HUDEP-2 (cell line): Measurements from ENCODE around the gene MRGPRX3.

ENCODE experiments used
- DNase-seq, 76 experiments: peaks; one replicate each; lab custom pipeline; 2025; ENCODE audit not compliant: unreplicated experiment in 76 of 76; lab: John Stamatoyannopoulos, UW

The MRGPRX3 gene

GRCh38 chr11:18151581-18151980 is 19.2 kb downstream of the MRGPRX3 start:
- DNase-seq: no peak

GRCh38 chr11:18168372-18168771 is 36.0 kb downstream of the MRGPRX3 start:
- no peak for DNase-seq

GRCh38 chr11:18171377-18172000 is 39.1 kb downstream of the MRGPRX3 start:
- peak in 8 of 76 experiments; percentile 1 to 5 (median 4) for DNase-seq

- no peak for DNase-seq
Observed at GRCh38 chr11:18172666-18173065, 40.3 kb downstream of the MRGPRX3 start, which contains the start of gene MRGPRX4. Gene MRGPRX4 (plus strand): TSS chr11:18172837. CDS start chr11:18173257, 420 bp downstream.

- DNase-seq: no peak
Observed at GRCh38 chr11:18173225-18173866, 41.0 kb downstream of the MRGPRX3 start.
